Testis (tissue), 2 donors: Measurements from ENCODE around the gene ZC3H4.

Experiments used
- CTCF ChIP-seq, 3 experiments: fragments of 450-650 bp in 2 of 3; fragments of 200-600 bp in 1 of 3; sonication (generic) in 1 of 3; IDR thresholded peaks; one replicate each; pipeline ENCODE4 v1.5.1; 2016 to 2019; ENCODE audit warnings: antibody characterized with exemption in 3 of 3, mild to moderate bottlenecking in 2 of 3, moderate library complexity in 1 of 3
- POLR2A ChIP-seq: fragments of 450-650 bp; IDR thresholded peaks from one replicate; pipeline ENCODE4 v1.6.1; 2017; ENCODE audit warnings: antibody characterized with exemption, mild to moderate bottlenecking, moderate library complexity

GRCh38 chr19:47110521-47111005, 3.0 kb downstream of the ZC3H4 start:
- no peak for TF ChIP-seq CTCF (IDR thresholded peaks at IDR 0.05)
- no peak for TF ChIP-seq POLR2A
